DMS79 (cell line): ENCODE data around the gene IRGQ.
A peak's percentile ranks its signal among the peaks of the same experiment; 100 is the strongest.
"Not testable (repeated sequence)": the region's sequence is repeated elsewhere in the genome, so short reads cannot be mapped to it uniquely, and the experiment has no call there.

Experiments used
- DNase-seq: peaks from one replicate; lab custom pipeline; 2025; lab: John Stamatoyannopoulos, UW

Gene IRGQ

GRCh38 chr19:43624933-43625332, 29.0 kb upstream of the IRGQ start:
- no peak for DNase-seq

- no peak for DNase-seq
Observed at GRCh38 chr19:43623889-43624670, 28.1 kb upstream of the IRGQ start.

- DNase-seq: no peak
Observed at GRCh38 chr19:43622956-43623355, 27.0 kb upstream of the IRGQ start.

GRCh38 chr19:43622070-43622469, 26.1 kb upstream of the IRGQ start:
- DNase-seq: no peak

GRCh38 chr19:43620061-43621001, 24.4 kb upstream of the IRGQ start:
- DNase-seq: no peak

- peak; percentile 93 for DNase-seq
Observed at GRCh38 chr19:43619262-43620060, 23.5 kb upstream of the IRGQ start, which contains the start of gene ZNF428. Gene ZNF428, minus strand, starts transcription at chr19:43619629. Its CDS starts 5,325 bp downstream, at chr19:43614304.

GRCh38 chr19:43618921-43619261, 23.0 kb upstream of the IRGQ start:
- peak; percentile 84 for DNase-seq

- DNase-seq: no peak
Observed at GRCh38 chr19:43616954-43617353, 21.0 kb upstream of the IRGQ start.

- DNase-seq: no peak
Observed at GRCh38 chr19:43616306-43616705, 20.4 kb upstream of the IRGQ start.

GRCh38 chr19:43612374-43612773, 16.4 kb upstream of the IRGQ start:
- no peak for DNase-seq

GRCh38 chr19:43611788-43612187, 15.9 kb upstream of the IRGQ start, which contains the start of gene SRRM5:
Gene SRRM5, plus strand, starts transcription at chr19:43612088. Its CDS starts 34 bp downstream, at chr19:43612122.
- no peak for DNase-seq

- no peak for DNase-seq
Observed at GRCh38 chr19:43610493-43610892, 14.6 kb upstream of the IRGQ start.

- DNase-seq: no peak
Observed at GRCh38 chr19:43609872-43610271, 13.9 kb upstream of the IRGQ start.

- DNase-seq: no peak
Observed at GRCh38 chr19:43607238-43608205, 11.6 kb upstream of the IRGQ start.

GRCh38 chr19:43606569-43607229, 10.8 kb upstream of the IRGQ start:
- DNase-seq: no peak

- DNase-seq: no peak
Observed at GRCh38 chr19:43605875-43606568, 10.1 kb upstream of the IRGQ start.

- not testable (repeated sequence) for DNase-seq
Observed at GRCh38 chr19:43600326-43600725, 4.4 kb upstream of the IRGQ start.

GRCh38 chr19:43599635-43600295, 3.8 kb upstream of the IRGQ start:
- DNase-seq: no peak
